OCI-LY1 (cell line): ENCODE measurements around the gene ADAM12.
A peak's percentile ranks its signal among the peaks of the same experiment; 100 is the strongest.
"Not testable (repeated sequence)": the region's sequence is repeated elsewhere in the genome, so short reads cannot be mapped to it uniquely, and the experiment has no call there.

Source experiments
- H2AFZ ChIP-seq: fragments of 200-600 bp; sonication (generic), shearing (Covaris generic); 2 replicates; pipeline ENCODE4 v1.6.0; 2014; ENCODE audit warnings: antibody characterized with exemption, mild to moderate bottlenecking, low read length
- H3F3A ChIP-seq: fragments of 200-600 bp; sonication (generic), shearing (Covaris generic); 2 replicates; pipeline ENCODE4 v1.6.0; 2014; ENCODE audit warnings: mild to moderate bottlenecking, antibody characterized with exemption, low read length, moderate library complexity; ENCODE audit not compliant: insufficient read depth
- H3K27ac ChIP-seq: fragments of 200-600 bp; sonication (generic); 2 replicates; pipeline ENCODE4 v1.5.1; 2014; ENCODE audit warnings: low read length, mixed run types, mild to moderate bottlenecking, low read depth; ENCODE audit not compliant: poor library complexity, severe bottlenecking
- H3K27me3 ChIP-seq: fragments of 200-600 bp; sonication (generic); 2 replicates; pipeline ENCODE4 v1.6.0; 2014; ENCODE audit warnings: antibody characterized with exemption, mild to moderate bottlenecking, low read length, moderate library complexity; ENCODE audit not compliant: insufficient read depth
- H3K36me3 ChIP-seq: fragments of 200-600 bp; sonication (generic); 2 replicates; pipeline ENCODE4 v1.6.1; 2014; ENCODE audit warnings: mild to moderate bottlenecking, antibody characterized with exemption, low read length, moderate library complexity, mixed read lengths; ENCODE audit not compliant: insufficient read depth
- H3K4me1 ChIP-seq: fragments of 200-600 bp; sonication (generic); 2 replicates; pipeline ENCODE4 v1.5.1; 2014; ENCODE audit warnings: mild to moderate bottlenecking, low read length, moderate library complexity; ENCODE audit not compliant: insufficient read depth, severe bottlenecking
- H3K4me2 ChIP-seq: fragments of 200-600 bp; sonication (generic), shearing (Covaris generic); 2 replicates; pipeline ENCODE4 v1.6.1; 2014; ENCODE audit warnings: low read length
- H3K4me3 ChIP-seq: fragments of 200-600 bp; sonication (generic); 2 replicates; pipeline ENCODE4 v1.5.1; 2014; ENCODE audit warnings: low read length, low read depth, mild to moderate bottlenecking, mixed read lengths; ENCODE audit not compliant: poor library complexity, severe bottlenecking
- H3K79me2 ChIP-seq: fragments of 200-600 bp; shearing (Covaris generic); 2 replicates; pipeline ENCODE4 v1.6.1; 2016; ENCODE audit warnings: mixed run types, low read length, mixed read lengths; ENCODE audit not compliant: insufficient read depth
- H3K9ac ChIP-seq: fragments of 200-600 bp; sonication (generic), shearing (Covaris generic); 2 replicates; pipeline ENCODE4 v1.6.1; 2014; ENCODE audit warnings: mild to moderate bottlenecking, low read length, mixed read lengths
- H3K9me2 ChIP-seq: fragments of 200-600 bp; sonication (generic), shearing (Covaris generic); 2 replicates; pipeline ENCODE4 v1.6.1; 2014; ENCODE audit warnings: low read depth, mild to moderate bottlenecking, low read length, mixed read lengths
- H3K9me3 ChIP-seq: fragments of 200-600 bp; shearing (Covaris generic); 2 replicates; pipeline ENCODE4 v1.6.1; 2014; ENCODE audit warnings: low read length, mixed read lengths
- H4K20me1 ChIP-seq: fragments of 200-600 bp; sonication (generic), shearing (Covaris generic); 2 replicates; pipeline ENCODE4 v1.6.0; 2016; ENCODE audit warnings: mild to moderate bottlenecking, low read length; ENCODE audit not compliant: insufficient read depth
- EZH2 ChIP-seq: fragments of 200-600 bp; sonication (generic), shearing (Covaris generic); IDR thresholded peaks from 2 replicates; pipeline ENCODE4 v1.8.0; 2017; ENCODE audit warnings: borderline replicate concordance, mixed run types, mild to moderate bottlenecking, antibody characterized with exemption, low read length, moderate library complexity, mixed read lengths
- TF ChIP-seq, protein P1 (sequence below): fragments of 200-600 bp; sonication (generic), shearing (Covaris generic); IDR thresholded peaks from 2 replicates; pipeline ENCODE4 v1.5.1; 2017; ENCODE audit warnings: mild to moderate bottlenecking, antibody characterized with exemption, low read length, moderate library complexity, mixed read lengths

Gene ADAM12

DNA sequence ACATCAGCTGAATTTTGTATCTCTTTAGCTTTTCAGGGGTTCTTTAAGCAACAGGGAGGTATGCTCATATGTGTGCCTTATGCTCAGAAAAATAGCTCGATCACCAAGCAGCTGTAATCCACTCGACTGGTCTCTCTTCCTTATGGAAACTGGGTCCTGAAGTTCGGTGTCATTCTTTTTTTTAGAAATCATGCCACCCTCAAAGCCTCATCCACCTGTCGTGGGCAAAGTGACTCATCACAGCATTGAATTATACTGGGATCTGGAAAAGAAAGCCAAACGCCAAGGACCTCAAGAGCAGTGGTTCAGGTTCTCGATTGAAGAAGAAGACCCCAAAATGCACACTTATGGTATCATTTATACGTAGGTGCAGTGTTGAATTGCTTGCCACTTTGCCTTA lies 408.3 kb downstream of the ADAM12 start:
- no peaks in the 10 kb centered on the region for H3K36me3 ChIP-seq
- no peaks in the 10 kb centered on the region for H3K9me2 ChIP-seq
- no peaks in the 10 kb centered on the region for H3K79me2 ChIP-seq
- TF ChIP-seq EZH2: no peak
- TF ChIP-seq, protein P1, sequence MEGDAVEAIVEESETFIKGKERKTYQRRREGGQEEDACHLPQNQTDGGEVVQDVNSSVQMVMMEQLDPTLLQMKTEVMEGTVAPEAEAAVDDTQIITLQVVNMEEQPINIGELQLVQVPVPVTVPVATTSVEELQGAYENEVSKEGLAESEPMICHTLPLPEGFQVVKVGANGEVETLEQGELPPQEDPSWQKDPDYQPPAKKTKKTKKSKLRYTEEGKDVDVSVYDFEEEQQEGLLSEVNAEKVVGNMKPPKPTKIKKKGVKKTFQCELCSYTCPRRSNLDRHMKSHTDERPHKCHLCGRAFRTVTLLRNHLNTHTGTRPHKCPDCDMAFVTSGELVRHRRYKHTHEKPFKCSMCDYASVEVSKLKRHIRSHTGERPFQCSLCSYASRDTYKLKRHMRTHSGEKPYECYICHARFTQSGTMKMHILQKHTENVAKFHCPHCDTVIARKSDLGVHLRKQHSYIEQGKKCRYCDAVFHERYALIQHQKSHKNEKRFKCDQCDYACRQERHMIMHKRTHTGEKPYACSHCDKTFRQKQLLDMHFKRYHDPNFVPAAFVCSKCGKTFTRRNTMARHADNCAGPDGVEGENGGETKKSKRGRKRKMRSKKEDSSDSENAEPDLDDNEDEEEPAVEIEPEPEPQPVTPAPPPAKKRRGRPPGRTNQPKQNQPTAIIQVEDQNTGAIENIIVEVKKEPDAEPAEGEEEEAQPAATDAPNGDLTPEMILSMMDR: no peak
- no peaks in the 10 kb centered on the region for H3K9me3 ChIP-seq
- H3K4me1 ChIP-seq: no peaks in the 10 kb centered on the region
- H3F3A ChIP-seq: no peaks in the 10 kb centered on the region
- H3K4me3 ChIP-seq: no peak overlapping the region
- H3K27ac ChIP-seq: no peak overlapping the region
- no peaks in the 10 kb centered on the region for H4K20me1 ChIP-seq
- no peak overlapping the region for H2AFZ ChIP-seq
- H3K9ac ChIP-seq: no peak overlapping the region
- no peak overlapping the region for H3K4me2 ChIP-seq
- H3K27me3 ChIP-seq: no peaks in the 10 kb centered on the region

DNA sequence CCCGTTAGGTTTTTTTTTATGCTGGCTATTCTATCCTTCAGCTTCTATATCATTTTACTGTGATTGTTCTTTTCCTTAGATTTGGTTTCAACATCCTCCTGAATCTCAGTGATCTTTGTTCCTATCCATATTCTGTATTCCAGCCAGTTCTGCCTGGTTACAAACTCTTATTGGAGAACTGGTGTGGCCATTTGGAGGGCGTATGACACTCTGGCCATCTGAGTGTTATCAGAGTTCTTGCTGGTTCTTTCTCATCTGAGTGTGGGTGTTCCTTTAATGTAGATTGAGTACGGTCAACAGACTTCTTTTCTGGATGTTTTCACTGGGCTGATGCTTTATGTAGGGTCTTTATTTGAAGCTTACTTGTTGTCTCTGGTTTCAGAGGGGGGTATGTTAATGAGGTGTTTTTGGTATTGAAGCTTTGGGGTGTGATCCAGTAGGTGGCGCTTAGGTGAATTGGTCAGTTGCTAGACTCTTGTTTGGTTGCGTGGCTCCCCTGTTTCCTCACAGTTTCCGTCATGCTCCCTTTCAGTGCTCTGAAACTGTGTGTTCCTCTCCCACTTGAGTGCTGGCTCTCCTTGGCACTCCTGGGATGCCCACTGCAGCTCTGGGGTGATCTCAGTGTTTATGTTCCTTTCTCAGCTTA lies 411.2 kb downstream of the ADAM12 start:
- Histone ChIP-seq H3K4me2 (no peak overlapping the region), H3K36me3 (no peaks in the 10 kb centered on the region), H3K79me2 (no peaks in the 10 kb centered on the region), H3K9me2 (no peaks in the 10 kb centered on the region), H3K9me3 (no peaks in the 10 kb centered on the region), H3K27ac (no peak overlapping the region), H2AFZ (no peak overlapping the region), H3K4me1 (no peaks in the 10 kb centered on the region), H3K9ac (no peak overlapping the region), H4K20me1 (no peaks in the 10 kb centered on the region), H3F3A (no peaks in the 10 kb centered on the region), H3K4me3 (no peak overlapping the region), H3K27me3 (no peaks in the 10 kb centered on the region)
- no peak for TF ChIP-seq EZH2
- TF ChIP-seq, protein P1: peak; percentile 56

DNA sequence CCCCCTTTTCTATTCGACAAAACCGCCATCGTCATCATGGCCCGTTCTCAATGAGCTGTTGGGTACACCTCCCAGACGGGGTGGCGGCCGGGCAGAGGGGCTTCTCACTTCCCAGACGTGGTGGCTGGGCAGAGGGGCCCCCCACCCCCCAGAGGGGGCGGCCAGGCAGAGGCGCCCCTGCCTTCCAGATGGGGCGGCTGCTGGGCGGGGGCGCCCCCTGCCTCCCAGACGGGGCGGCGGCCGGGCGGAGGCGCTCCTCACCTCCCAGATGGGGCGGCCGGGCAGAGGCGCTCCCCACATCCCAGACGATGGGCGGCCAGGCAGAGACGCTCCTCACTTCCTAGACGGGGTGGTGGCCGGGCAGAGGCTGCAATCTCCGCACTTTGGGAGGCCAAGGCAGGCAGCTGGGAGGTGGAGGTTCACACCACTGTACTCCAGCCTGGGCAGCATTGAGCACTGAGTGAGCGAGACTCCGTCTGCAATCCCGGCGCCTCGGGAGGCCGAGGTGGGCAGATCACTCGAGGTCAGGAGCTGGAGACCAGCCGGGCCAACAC lies 418.1 kb downstream of the ADAM12 start:
- not testable (repeated sequence) for H3K27me3 ChIP-seq, H3K9me2 ChIP-seq, H3K4me3 ChIP-seq, H3F3A ChIP-seq, H3K4me1 ChIP-seq, H3K9me3 ChIP-seq, H3K9ac ChIP-seq, H3K79me2 ChIP-seq, H4K20me1 ChIP-seq, H2AFZ ChIP-seq, H3K4me2 ChIP-seq, H3K36me3 ChIP-seq, H3K27ac ChIP-seq

DNA sequence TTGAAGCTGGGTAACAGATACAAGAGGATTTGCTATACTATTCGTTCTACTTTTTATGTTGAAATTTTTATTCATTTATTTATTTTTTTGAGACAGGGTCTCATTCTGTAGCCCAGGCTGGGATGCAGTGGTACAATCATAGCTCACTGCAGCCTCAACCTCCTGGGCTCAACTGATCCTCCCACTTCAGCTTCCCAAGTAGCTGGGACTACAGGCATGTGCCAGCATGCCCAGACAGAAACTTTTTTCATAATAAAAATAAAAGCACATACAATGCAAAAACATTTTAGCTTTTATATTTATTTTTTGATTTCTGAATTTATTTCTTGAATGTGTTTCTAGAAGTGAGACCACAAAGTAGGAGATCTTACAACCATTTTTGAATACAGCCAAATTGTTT lies 420.7 kb downstream of the ADAM12 start:
- no peak for TF ChIP-seq EZH2
- TF ChIP-seq, protein P1: no peak
- H3K4me2 ChIP-seq: no peak overlapping the region
- no peak overlapping the region for H2AFZ ChIP-seq
- H3K79me2 ChIP-seq: no peaks in the 10 kb centered on the region
- H3K4me3 ChIP-seq: no peak overlapping the region
- H4K20me1 ChIP-seq: no peaks in the 10 kb centered on the region
- H3K9ac ChIP-seq: no peak overlapping the region
- H3K36me3 ChIP-seq: no peaks in the 10 kb centered on the region
- no peaks in the 10 kb centered on the region for H3K9me2 ChIP-seq
- H3K27me3 ChIP-seq: no peaks in the 10 kb centered on the region
- no peak overlapping the region for H3K27ac ChIP-seq
- H3K4me1 ChIP-seq: no peaks in the 10 kb centered on the region
- H3K9me3 ChIP-seq: no peaks in the 10 kb centered on the region
- no peaks in the 10 kb centered on the region for H3F3A ChIP-seq
